OCI-LY7 (cell line): ENCODE measurements around the gene IGSF21. TPM values are rescaled to one million over a fixed set of nuclear protein-coding genes. Genes with fewer than 3 reads are reported as not detected.

ENCODE experiments used
- BruUV-seq: library from RNA; stranded (reverse); fragments of 400-500 nt; replicated peaks from 2 replicates; lab custom pipeline; 2021; lab: Mats Ljungman, UMichigan
- CTCF ChIA-PET: fragments of 300-600 bp; sonication (Branson Sonifier 250); formaldehyde crosslinking; loops from one replicate; lab custom pipeline; 2022; ENCODE audit warnings: antibody characterized with exemption; ENCODE audit not compliant: unreplicated experiment; lab: Charles Lee
- POLR2A ChIA-PET: fragments of 300-600 bp; sonication (Branson Sonifier 250); formaldehyde crosslinking; loops from one replicate; lab custom pipeline; 2022; ENCODE audit warnings: antibody characterized with exemption; lab: Charles Lee
- DNase-seq: peaks from one replicate; pipeline ENCODE4 v3.0.0-alpha.2; 2015; ENCODE audit warnings: low spot score
- H2AFZ ChIP-seq: fragments of 200-600 bp; sonication (generic), shearing (Covaris generic); 2 replicates; pipeline ENCODE4 v1.6.1; 2014; ENCODE audit warnings: mild to moderate bottlenecking, antibody characterized with exemption, low read length, moderate library complexity
- H3K27ac ChIP-seq: fragments of 200-600 bp; sonication (generic); 2 replicates; pipeline ENCODE4 v1.5.1; 2014; ENCODE audit warnings: mixed run types, low read depth, mild to moderate bottlenecking, moderate library complexity, low read length, inconsistent platforms; ENCODE audit not compliant: poor library complexity, severe bottlenecking
- H3K36me3 ChIP-seq: fragments of 200-600 bp; sonication (generic); 2 replicates; pipeline ENCODE4 v1.6.1; 2014; ENCODE audit warnings: mild to moderate bottlenecking, antibody characterized with exemption, low read length, moderate library complexity, mixed read lengths; ENCODE audit not compliant: insufficient read depth
- H3K4me1 ChIP-seq: fragments of 200-600 bp; sonication (generic); 2 replicates; pipeline ENCODE4 v1.5.1; 2014; ENCODE audit warnings: mild to moderate bottlenecking, low read length; ENCODE audit not compliant: insufficient read depth, poor library complexity, severe bottlenecking
- H3K4me2 ChIP-seq: fragments of 200-600 bp; sonication (generic); 2 replicates; pipeline ENCODE4 v1.6.1; 2014; ENCODE audit warnings: mild to moderate bottlenecking, low read length
- H3K4me3 ChIP-seq: fragments of 200-600 bp; sonication (generic); 2 replicates; pipeline ENCODE4 v1.5.1; 2014; ENCODE audit warnings: mild to moderate bottlenecking, low read depth, low read length; ENCODE audit not compliant: poor library complexity, severe bottlenecking
- H3K79me2 ChIP-seq: fragments of 200-600 bp; sonication (generic); 2 replicates; pipeline ENCODE4 v1.6.1; 2016; ENCODE audit warnings: low read depth, mild to moderate bottlenecking, low read length, moderate library complexity, mixed read lengths; ENCODE audit not compliant: insufficient read depth
- H3K9me2 ChIP-seq: fragments of 200-600 bp; sonication (generic); 2 replicates; pipeline ENCODE4 v1.6.1; 2016; ENCODE audit warnings: mild to moderate bottlenecking, low read length, mixed read lengths; ENCODE audit not compliant: insufficient read depth
- H3K9me3 ChIP-seq: fragments of 200-600 bp; sonication (generic); 2 replicates; pipeline ENCODE4 v1.6.1; 2014; ENCODE audit warnings: mild to moderate bottlenecking, mixed run types, low read length, mixed read lengths
- H4K20me1 ChIP-seq: fragments of 200-600 bp; sonication (generic); 2 replicates; pipeline ENCODE4 v1.6.1; 2014; ENCODE audit warnings: mild to moderate bottlenecking, antibody characterized with exemption, low read length, moderate library complexity, mixed read lengths; ENCODE audit not compliant: insufficient read depth
- CTCF ChIP-seq: fragments of 200-600 bp; sonication (generic); conservative IDR thresholded peaks from 2 replicates; pipeline ENCODE4 v1.5.1; 2014; ENCODE audit warnings: mild to moderate bottlenecking, antibody characterized with exemption, low read length, moderate library complexity, mixed read lengths
- EZH2phosphoT487 ChIP-seq: fragments of 200-600 bp; sonication (generic); IDR thresholded peaks from 2 replicates; pipeline ENCODE4 v1.6.1; 2018; ENCODE audit warnings: low read depth, borderline replicate concordance, mild to moderate bottlenecking, mixed run types, antibody characterized with exemption, low read length, moderate library complexity, mixed read lengths
- intact Hi-C: fragments of 100-400 bp; cut with micrococcal nuclease; formaldehyde crosslinking; loops from one replicate; pipeline ENCODE4 v1.10.0; 2022; ENCODE audit not compliant: unreplicated experiment
- total RNA-seq, 2 experiments: library from RNA; depleted of rRNA in 1 of 2; stranded (reverse); fragments of >200 nt in 1 of 2; shearing (Covaris generic) in 1 of 2; gene quantifications; 2 replicates each; pipeline ENCODE4 v1.2.3, GENCODE V29; 2014 to 2022

The IGSF21 gene
- total RNA-seq, 2 experiments from 2014 or later = 0.17 TPM; not detected in 1

GRCh38 chr1:18093193-18093592, 14.4 kb upstream of the IGSF21 start:
- Histone ChIP-seq H2AFZ (no peak overlapping the region), H3K27ac (no peak overlapping the region), H3K79me2 (no peaks in the 10 kb centered on the region), H3K9me3 (no peaks in the 10 kb centered on the region), H3K4me1 (no peaks in the 10 kb centered on the region), H3K36me3 (no peaks in the 10 kb centered on the region), H4K20me1 (no peaks in the 10 kb centered on the region), H3K9me2 (no peaks in the 10 kb centered on the region), H3K4me2 (no peak overlapping the region), H3K4me3 (no peak overlapping the region)
- TF ChIP-seq EZH2phosphoT487 = no peak
- DNase-seq = no peak
- intact Hi-C loops = no loop called here
- POLR2A ChIA-PET = no interaction called here
- BruUV-seq = no TSS peak
- CTCF ChIA-PET = no interaction called here

GRCh38 chr1:18093646-18094045, 14.0 kb upstream of the IGSF21 start:
- TF ChIP-seq CTCF (no peak), EZH2phosphoT487 (no peak)
- CTCF ChIA-PET = no interaction called here

GRCh38 chr1:18094096-18094495, 13.5 kb upstream of the IGSF21 start:
- H3K4me3 ChIP-seq = no peak overlapping the region
- TF ChIP-seq EZH2phosphoT487 (no peak), CTCF (no peak)
- no TSS peak for BruUV-seq
- CTCF ChIA-PET = no interaction called here
- no peaks in the 10 kb centered on the region for H3K9me2 ChIP-seq
- POLR2A ChIA-PET = no interaction called here
- no peaks in the 10 kb centered on the region for H3K4me1 ChIP-seq
- no peak overlapping the region for H3K4me2 ChIP-seq
- no peaks in the 10 kb centered on the region for H3K79me2 ChIP-seq
- no peaks in the 10 kb centered on the region; the same call in 1 of the 2 replicates for H4K20me1 ChIP-seq
- H3K27ac ChIP-seq = no peak overlapping the region
- no peak for DNase-seq
- H3K9me3 ChIP-seq = no peaks in the 10 kb centered on the region
- H3K36me3 ChIP-seq = no peaks in the 10 kb centered on the region
- no peak overlapping the region for H2AFZ ChIP-seq
- intact Hi-C loops = no loop called here

More at GRCh38 chr1:18093646-18094045, 14.0 kb upstream of the IGSF21 start:
- POLR2A ChIA-PET = no interaction called here
- Histone ChIP-seq H3K79me2 (no peaks in the 10 kb centered on the region), H3K4me3 (no peak overlapping the region), H3K9me3 (no peaks in the 10 kb centered on the region), H3K4me2 (no peak overlapping the region), H3K9me2 (no peaks in the 10 kb centered on the region), H3K27ac (no peak overlapping the region), H4K20me1 (no peaks in the 10 kb centered on the region), H3K36me3 (no peaks in the 10 kb centered on the region), H2AFZ (no peak overlapping the region), H3K4me1 (no peaks in the 10 kb centered on the region)
- no TSS peak for BruUV-seq
- intact Hi-C loops = no loop called here
- DNase-seq = no peak
